ENCODE measurements around the gene ZNF511.

GRCh38 chr10:133261726-133262325, 46.9 kb upstream of the ZNF511 start:
- TF ChIP-seq GATA2 (IDR thresholded peaks at IDR 0.05; ENCODE audit: low read depth, low read length) (no peak), GATA3 (IDR thresholded peaks at IDR 0.05; ENCODE audit: low read depth, low read length) (no peak)

All from SH-SY5Y (cell line).